Measurements from ENCODE around the gene PTPN2. TPM values are rescaled to one million over a fixed set of nuclear protein-coding genes. Genes with fewer than 3 reads are reported as not detected.

PTPN2 gene
- total and polyA plus RNA-seq, 2 of the 4 experiments (the other 2 are of a cell fraction), result 13.2 to 30.6 TPM

GRCh38 chr18:12842459-12843380 lies 41.3 kb downstream of the PTPN2 start:
- Histone ChIP-seq H2BK20ac (ENCODE audit: low read depth, low read length) (no peak overlapping the region; the same call in 1 of the 2 replicates), H3K56ac (ENCODE audit: extremely low read depth, insufficient read depth, low read length) (no peak overlapping the region), H3K14ac (replicated peaks; ENCODE audit: low read depth, low read length) (no peak overlapping the region), H3K9me3 (ENCODE audit: control insufficient read depth, insufficient read depth, low read length) (no peaks in the 10 kb centered on the region), H2AK5ac (ENCODE audit: low read depth, low read length) (no peak overlapping the region), H3K36me3 (ENCODE audit: control insufficient read depth, insufficient read depth, low read length) (0 out of 2 replicates have a peak, but pooled peaks cover 2% of the 10 kb centered on the region), H2BK5ac (ENCODE audit: low read depth, low read length, poor library complexity, severe bottlenecking) (no peak overlapping the region), H3K27ac (ENCODE audit: insufficient read depth, low read length) (no peak overlapping the region), H3K4me1 (ENCODE audit: control insufficient read depth, insufficient read depth, low read length) (peaks cover 13% of the 10 kb centered on the region), H2AFZ (replicated peaks; ENCODE audit: low read length, poor library complexity) (no peak overlapping the region), H3K9ac (ENCODE audit: low read depth, low read length) (no peak overlapping the region), H4K8ac (ENCODE audit: low read depth in 2 of 2, low read length in 2 of 2) (no peak overlapping the region), H4K5ac (ENCODE audit: low read depth, low read length) (no peak overlapping the region), H4K20me1 (ENCODE audit: insufficient read depth, low read length) (no peaks in the 10 kb centered on the region), H3K9me1 (ENCODE audit: insufficient read depth, low read length) (peaks cover 10% of the 10 kb centered on the region; the same call in 1 of the 2 replicates), H3K4me3 (ENCODE audit: insufficient read depth, low read depth, low read length) (no peak overlapping the region), H3K23ac (ENCODE audit: low read depth, low read length) (no peak overlapping the region), H3K4ac (ENCODE audit: low read depth, low read length) (peak overlapping the region; percentile 29; the same call in 1 of the 2 replicates), H2BK120ac (ENCODE audit: low read depth, low read length) (no peak overlapping the region), H3K79me1 (ENCODE audit: low read depth in 1 of 2, low read length in 2 of 2) (peaks cover 20 to 39% of the 10 kb centered on the region in 2 experiments), H3K27me3 (ENCODE audit: control insufficient read depth, insufficient read depth, low read length) (no peaks in the 10 kb centered on the region), H4K91ac (ENCODE audit: insufficient read depth, low read depth, low read length) (peak overlapping the region; percentile 3; the same call in 1 of the 2 replicates), H2AK9ac (replicated peaks; ENCODE audit: low read depth, low read length, poor library complexity) (no peak overlapping the region), H2BK15ac (ENCODE audit: low read depth, low read length) (no peak overlapping the region), H3K18ac (ENCODE audit: low read depth, low read length) (no peak overlapping the region), H3K4me2 (ENCODE audit: low read depth, low read length) (no peak overlapping the region)
- CTCF ChIA-PET, result no interaction called here
- no TSS peak for BruUV-seq (replicated peaks)
- in situ Hi-C loops (cut with MboI; ENCODE audit: low sequenced_read_pairs) (loop anchor here (5.0 kb wide), 1 partner anchor 35 kb away; no protein-coding TSS in a partner anchor), dilution Hi-C loops (cut with HindIII; ENCODE audit: low sequenced_read_pairs, unreplicated experiment) (no loop called here), intact Hi-C loops (cut with micrococcal nuclease) (no loop called here)
- WGBS, 2 experiments (ENCODE audit: extremely low coverage in 2 of 2, insufficient read length in 1 of 2), result 93% methylated on average over 3 of the region's 17 CpGs; no CpG with 5 or more reads in 1 of the 2 experiments
- POLR2A ChIA-PET (ENCODE audit: unreplicated experiment), result no interaction called here
- ATAC-seq (ENCODE audit: low read depth) (no peak), DNase-seq (no peak)
- TF ChIP-seq MXI1 (IDR thresholded peaks at IDR 0.05; ENCODE audit: borderline replicate concordance, low read depth, low read length), result no peak
- no peak for TF ChIP-seq SMC3 (IDR thresholded peaks at IDR 0.05; ENCODE audit: low read depth, low read length)
- no peak for TF ChIP-seq BHLHE40 (IDR thresholded peaks at IDR 0.05; ENCODE audit: low read depth, low read length)
- TF ChIP-seq CHD1 (IDR thresholded peaks at IDR 0.05; ENCODE audit: low read depth, low read length), result no peak
- TF ChIP-seq RCOR1 (IDR thresholded peaks at IDR 0.05; ENCODE audit: insufficient replicate concordance, low read length), result no peak
- TF ChIP-seq POLR2A (IDR thresholded peaks at IDR 0.05; ENCODE audit: low read depth, low read length), result no peak
- no peak for TF ChIP-seq USF2 (IDR thresholded peaks at IDR 0.05; ENCODE audit: low read depth, low read length)
- TF ChIP-seq RFX5 (IDR thresholded peaks at IDR 0.05; ENCODE audit: low read depth, low read length), result no peak
- no peak for TF ChIP-seq FOS (IDR thresholded peaks at IDR 0.05; ENCODE audit: low read depth, low read length)
